ENCODE data around the gene LYVE1.

Gene LYVE1

DNA sequence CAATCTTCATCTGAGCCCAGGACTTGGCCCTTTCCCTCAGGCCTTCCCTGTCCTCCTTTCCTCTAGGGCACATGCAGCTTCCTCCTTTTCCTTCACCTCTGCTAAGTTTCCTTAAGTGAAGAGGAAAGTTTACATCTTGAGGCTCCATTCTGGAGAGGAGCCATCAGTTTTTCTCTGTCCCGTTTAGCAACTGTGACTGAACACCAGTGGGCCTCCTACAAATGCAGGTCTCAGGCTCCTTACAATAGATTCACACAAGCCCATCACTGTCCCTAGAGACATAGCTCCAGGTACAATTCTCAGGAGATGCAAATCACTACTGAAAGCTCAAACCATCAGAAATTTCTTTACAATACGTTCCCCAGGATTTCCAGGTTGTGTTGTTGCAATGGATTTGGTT is 23.3 kb upstream of the LYVE1 start:
- no peak for DNase-seq

GRCh38 chr11:10590218-10590915 is 21.9 kb upstream of the LYVE1 start:
- no peak for DNase-seq

- no peak for DNase-seq
Observed at GRCh38 chr11:10588904-10589303, 20.4 kb upstream of the LYVE1 start.

- DNase-seq, result no peak
Observed at GRCh38 chr11:10587995-10588394, 19.5 kb upstream of the LYVE1 start.

GRCh38 chr11:10587388-10587787 is 18.9 kb upstream of the LYVE1 start:
- DNase-seq, result no peak

- DNase-seq, result no peak
Observed at GRCh38 chr11:10584071-10584501, 15.6 kb upstream of the LYVE1 start.

DNA sequence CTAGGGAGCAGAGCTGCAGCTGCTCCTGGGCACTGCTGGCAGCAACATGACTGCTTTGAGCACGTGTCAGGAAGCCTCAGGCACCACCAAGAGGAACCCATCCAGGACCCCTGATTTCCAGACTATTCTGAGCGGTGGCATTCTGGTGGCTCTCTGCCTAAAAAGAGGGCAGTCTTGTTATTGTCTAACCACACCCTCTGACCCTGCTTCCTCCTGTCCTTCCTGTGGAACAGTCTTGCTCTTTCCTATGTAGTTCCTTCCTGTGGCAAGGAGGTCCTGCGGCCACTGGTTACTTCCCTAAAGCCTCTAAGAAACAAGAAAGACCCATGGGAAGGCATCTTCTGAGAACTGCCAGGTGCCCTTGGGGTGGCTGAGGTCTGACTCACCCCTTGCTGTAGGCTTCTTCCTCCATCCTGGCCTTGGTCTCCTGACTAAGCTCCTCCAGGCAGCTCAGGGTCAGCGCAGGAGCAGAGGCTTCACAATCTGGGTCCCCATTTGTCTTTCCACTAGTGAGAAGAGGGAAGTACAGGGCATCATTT is 13.1 kb upstream of the LYVE1 start:
- DNase-seq, result no peak

- DNase-seq, result no peak
Observed at GRCh38 chr11:10580623-10581022, 12.2 kb upstream of the LYVE1 start.

DNA sequence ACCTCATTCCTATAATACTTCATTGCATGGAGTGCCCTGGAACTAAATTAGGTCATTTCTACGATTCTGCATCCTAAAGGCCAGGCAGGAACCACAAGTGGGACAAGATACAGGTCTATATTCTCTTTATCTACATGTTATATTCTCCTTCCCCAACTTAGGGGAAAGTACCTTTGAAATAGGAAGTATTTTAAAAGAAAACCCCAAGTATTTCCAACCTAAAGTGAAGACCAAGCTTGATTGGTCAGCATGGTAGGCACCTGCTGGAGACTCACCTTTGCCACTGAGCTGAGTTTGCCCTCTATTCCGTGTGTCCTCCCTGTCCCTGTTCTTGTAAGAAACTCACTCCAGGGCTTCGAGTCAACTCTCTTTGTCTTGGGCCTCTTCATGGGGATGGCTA is 11.2 kb upstream of the LYVE1 start:
- DNase-seq, result no peak

- DNase-seq, result no peak
Observed at GRCh38 chr11:10576035-10576398, 7.6 kb upstream of the LYVE1 start.

- no peak for DNase-seq
Observed at GRCh38 chr11:10575346-10576034, 7.0 kb upstream of the LYVE1 start.

DNA sequence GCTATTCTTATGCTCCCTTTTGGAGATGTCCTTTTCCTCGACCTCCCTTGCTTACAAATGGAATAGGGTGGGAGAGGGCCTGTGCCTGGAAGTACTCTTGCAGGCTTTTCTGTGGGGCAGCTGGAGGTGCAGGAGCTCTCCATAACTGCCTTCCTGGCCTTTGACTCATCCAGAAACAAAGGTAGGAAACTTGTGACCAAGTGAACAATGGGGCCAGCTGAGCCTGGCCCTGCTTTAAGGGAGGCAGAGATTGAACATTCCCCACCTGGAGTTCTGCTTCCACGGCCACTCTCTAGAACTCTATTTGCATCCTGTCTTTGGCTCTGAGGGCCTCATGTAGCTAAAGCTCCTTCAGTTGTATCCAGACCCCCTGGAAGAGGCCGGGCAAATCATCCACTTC is 5.1 kb upstream of the LYVE1 start:
- no peak for DNase-seq

GRCh38 chr11:10573028-10573427 is 4.6 kb upstream of the LYVE1 start:
- DNase-seq, result no peak

DNA sequence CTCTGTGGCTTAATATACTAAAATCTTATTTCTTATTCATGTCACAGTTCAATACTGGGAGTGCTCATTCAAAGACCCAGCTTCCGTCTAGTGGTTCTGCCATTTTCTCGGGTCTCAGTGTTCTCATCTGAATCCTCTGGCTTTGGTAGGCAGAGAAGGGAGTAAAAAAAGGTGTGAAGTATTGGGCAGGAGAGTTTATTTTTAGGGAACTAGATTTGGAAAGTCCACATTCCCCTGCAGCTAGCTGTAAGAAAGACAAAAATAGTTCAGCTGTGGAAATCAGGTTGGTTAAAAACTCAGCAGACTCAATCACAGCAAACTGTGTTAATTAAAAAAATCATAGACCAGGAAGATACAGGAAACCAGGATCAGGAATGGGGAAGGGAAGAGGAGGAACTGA is 4.1 kb upstream of the LYVE1 start:
- DNase-seq, result no peak

- no peak for DNase-seq
Observed at GRCh38 chr11:10567446-10567845, 1.0 kb downstream of the LYVE1 start.

- DNase-seq, result no peak
Observed at GRCh38 chr11:10566257-10566957, 2.1 kb downstream of the LYVE1 start.

GRCh38 chr11:10565493-10565892 is 3.0 kb downstream of the LYVE1 start:
- no peak for DNase-seq

DNA sequence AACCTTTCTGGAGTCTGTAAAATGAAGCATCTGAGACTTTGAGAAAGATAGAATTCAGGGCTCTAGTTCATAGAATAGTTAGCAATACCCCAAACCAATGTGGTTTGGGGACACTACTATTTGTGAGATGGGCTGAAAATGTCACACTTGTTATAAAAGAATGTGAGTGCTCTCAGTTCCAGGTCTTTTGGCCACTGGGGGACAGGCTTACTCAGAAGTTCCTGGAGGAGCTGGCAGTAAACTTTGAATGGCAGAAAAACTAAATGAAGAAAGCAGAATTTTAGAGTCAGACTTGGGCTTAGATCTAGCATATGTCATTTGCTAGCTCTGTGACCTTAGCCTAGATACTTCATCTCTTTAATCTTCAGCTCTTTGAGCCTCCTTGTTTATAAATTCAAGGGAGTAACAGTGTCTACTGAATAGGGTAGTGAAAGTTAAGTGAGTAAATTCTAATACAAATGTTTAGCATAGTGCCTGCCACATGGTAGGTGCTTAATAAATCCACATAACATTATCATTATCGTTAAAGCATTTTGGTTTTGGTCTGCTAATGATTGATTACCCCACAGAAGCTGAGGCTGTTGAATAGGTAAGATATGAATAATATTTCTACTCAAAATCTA is 3.7 kb downstream of the LYVE1 start:
- no peak for DNase-seq

GRCh38 chr11:10564030-10564429 is 4.4 kb downstream of the LYVE1 start:
- no peak for DNase-seq

DNA sequence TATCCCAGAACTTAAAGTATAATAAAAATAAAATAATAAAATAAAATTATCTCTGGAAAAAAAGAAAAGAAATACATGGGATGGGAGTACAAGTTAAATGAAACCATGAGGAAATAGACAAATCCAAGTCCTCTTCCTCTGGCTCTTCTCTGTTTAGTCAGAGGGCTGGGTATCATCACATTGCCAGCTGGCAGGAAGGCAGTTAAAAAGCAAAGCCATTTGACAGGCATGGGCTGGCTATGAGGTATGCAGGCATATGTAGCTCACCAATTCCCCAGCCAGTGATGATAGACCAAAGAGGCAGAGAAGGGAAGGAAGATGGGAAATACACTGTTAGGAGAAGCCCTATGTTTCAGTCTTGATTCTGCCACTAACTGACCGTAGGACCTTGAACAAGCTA is 6.5 kb downstream of the LYVE1 start:
- no peak for DNase-seq

DNA sequence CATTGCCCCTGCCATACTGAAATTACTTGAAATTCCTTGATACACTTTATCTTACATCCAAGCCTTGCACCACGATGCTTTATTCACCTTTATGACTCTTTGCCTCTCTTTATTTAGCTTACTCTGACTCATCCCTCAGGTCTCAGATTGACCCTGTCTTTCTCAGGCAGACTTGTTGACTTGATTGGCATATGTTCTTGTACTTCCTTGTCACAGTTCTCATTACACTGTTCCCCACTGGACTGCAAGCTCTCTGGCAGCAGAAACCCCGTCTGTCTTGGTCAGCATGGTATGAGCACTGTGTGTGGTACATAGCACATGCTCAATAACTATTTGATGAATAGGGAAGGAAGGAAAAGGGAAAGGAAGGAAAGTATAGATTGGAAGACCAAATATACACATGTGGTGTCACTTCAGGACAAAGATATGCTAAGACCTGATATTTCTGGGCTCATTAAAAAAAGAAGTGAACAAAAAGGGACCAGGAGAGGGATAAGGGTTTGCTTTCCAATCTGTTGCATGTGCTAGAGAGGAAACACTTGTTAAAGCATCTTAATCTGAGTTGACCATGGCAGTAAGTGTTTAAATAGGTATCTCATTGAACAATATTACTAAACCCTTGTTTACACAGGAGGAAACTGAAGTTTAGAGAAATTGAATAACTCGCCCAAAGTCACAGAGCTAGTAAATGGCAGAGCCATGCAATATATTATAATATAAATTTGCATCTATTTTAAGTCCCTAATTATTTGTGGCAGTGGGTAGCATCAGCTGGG is 7.2 kb downstream of the LYVE1 start:
- DNase-seq, result no peak

GRCh38 chr11:10558288-10558687 is 10.2 kb downstream of the LYVE1 start:
- DNase-seq, result no peak

DNA sequence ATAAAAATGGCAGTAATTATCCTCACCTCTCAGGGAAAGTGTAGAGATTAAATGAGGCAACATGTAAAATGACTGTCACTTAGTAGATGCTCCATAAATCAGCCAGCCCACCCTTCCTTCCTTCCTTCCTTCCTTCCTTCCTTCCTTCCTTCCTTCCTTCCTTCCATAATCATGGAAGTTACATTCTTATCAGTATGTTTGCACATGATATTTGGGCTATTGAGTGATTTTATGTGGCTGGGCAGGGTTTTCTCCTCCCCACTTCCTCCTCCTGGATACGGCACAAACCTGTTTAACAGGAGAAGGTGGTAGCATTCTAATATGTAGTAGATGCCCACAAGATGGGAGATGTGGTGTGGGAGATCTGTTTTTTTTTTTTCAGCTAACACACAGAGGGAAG is 11.9 kb downstream of the LYVE1 start:
- DNase-seq, result no peak
